Muscle layer of colon (tissue), 2 donors: ENCODE data around the gene TULP4.

Source experiments
- H3K27ac ChIP-seq: one replicate; pipeline ENCODE4 v1.7.0; 2013; ENCODE audit warnings: low read depth, mild to moderate bottlenecking, low read length, moderate library complexity
- H3K27me3 ChIP-seq, 2 donors: one replicate each; pipeline ENCODE4 v1.7.0; 2013; ENCODE audit warnings: low read length in 2 of 2, mild to moderate bottlenecking in 2 of 2; ENCODE audit not compliant: insufficient read depth in 2 of 2, control insufficient read depth in 1 of 2
- H3K36me3 ChIP-seq: one replicate; pipeline ENCODE4 v1.7.0; 2013; ENCODE audit warnings: mild to moderate bottlenecking, low read length; ENCODE audit not compliant: insufficient read depth
- H3K4me1 ChIP-seq: one replicate; pipeline ENCODE4 v1.7.0; 2013; ENCODE audit warnings: mild to moderate bottlenecking, low read length; ENCODE audit not compliant: insufficient read depth
- H3K4me3 ChIP-seq, 2 donors: one replicate each; pipeline ENCODE4 v1.7.0; 2013; ENCODE audit warnings: low read length in 2 of 2, low read depth in 1 of 2, mild to moderate bottlenecking in 1 of 2, moderate library complexity in 1 of 2
- H3K9ac ChIP-seq: one replicate; pipeline ENCODE4 v1.7.0; 2013; ENCODE audit warnings: low read length
- H3K9me3 ChIP-seq: one replicate; pipeline ENCODE4 v1.7.0; 2013; ENCODE audit warnings: mild to moderate bottlenecking, low read length
- donor health status: abdominal sarcoma.
- donor health status: Adenocarcinoma of cecum.

The TULP4 gene

GRCh38 chr6:158528826-158529225 is 216.6 kb downstream of the TULP4 start:
- no peak overlapping the region for H3K4me3 ChIP-seq
- no peak overlapping the region for H3K27ac ChIP-seq
- no peaks in the 10 kb centered on the region for H3K9me3 ChIP-seq
- H3K4me1 ChIP-seq: no peaks in the 10 kb centered on the region
- H3K9ac ChIP-seq: no peak overlapping the region
- H3K36me3 ChIP-seq: no peaks in the 10 kb centered on the region
- H3K27me3 ChIP-seq: peaks cover 0 to 9% of the 10 kb centered on the region in 2 donors

- no peak overlapping the region for H3K4me3 ChIP-seq
- peaks cover 0 to 9% of the 10 kb centered on the region in 2 donors for H3K27me3 ChIP-seq
These were observed 217.4 kb downstream of the TULP4 start for GRCh38 chr6:158529629-158530028.

GRCh38 chr6:158531566-158531965 is 219.3 kb downstream of the TULP4 start:
- Histone ChIP-seq H3K9ac (no peak overlapping the region), H3K4me3 (no peak overlapping the region), H3K27me3 (peaks cover 0 to 13% of the 10 kb centered on the region in 2 donors), H3K4me1 (no peaks in the 10 kb centered on the region), H3K9me3 (no peaks in the 10 kb centered on the region), H3K27ac (no peak overlapping the region), H3K36me3 (no peaks in the 10 kb centered on the region)

More at GRCh38 chr6:158529629-158530028, 217.4 kb downstream of the TULP4 start:
- Histone ChIP-seq H3K9me3 (no peaks in the 10 kb centered on the region), H3K36me3 (no peaks in the 10 kb centered on the region), H3K27ac (no peak overlapping the region), H3K4me1 (no peaks in the 10 kb centered on the region), H3K9ac (no peak overlapping the region)

GRCh38 chr6:158531970-158532369 is 219.7 kb downstream of the TULP4 start:
- Histone ChIP-seq H3K4me3 (no peak overlapping the region), H3K27ac (no peak overlapping the region), H3K4me1 (no peaks in the 10 kb centered on the region), H3K36me3 (no peaks in the 10 kb centered on the region), H3K27me3 (peaks cover 0 to 16% of the 10 kb centered on the region in 2 donors), H3K9ac (no peak overlapping the region), H3K9me3 (no peaks in the 10 kb centered on the region)

GRCh38 chr6:158536084-158536890 is 224.0 kb downstream of the TULP4 start:
- Histone ChIP-seq H3K4me3 (peak overlapping the region in 1 of 2 donors; percentile 38), H3K36me3 (no peaks in the 10 kb centered on the region), H3K27me3 (peaks cover 8 to 35% of the 10 kb centered on the region in 2 donors), H3K9me3 (no peaks in the 10 kb centered on the region), H3K4me1 (no peaks in the 10 kb centered on the region), H3K9ac (no peak overlapping the region), H3K27ac (no peak overlapping the region)

- no peaks in the 10 kb centered on the region for H3K36me3 ChIP-seq
- no peaks in the 10 kb centered on the region for H3K9me3 ChIP-seq
- H3K9ac ChIP-seq: no peak overlapping the region
- H3K4me3 ChIP-seq: peak overlapping the region in 1 of 2 donors; percentile 38
- peaks cover 8 to 35% of the 10 kb centered on the region in 2 donors for H3K27me3 ChIP-seq
- no peak overlapping the region for H3K27ac ChIP-seq
- no peaks in the 10 kb centered on the region for H3K4me1 ChIP-seq
These were observed 224.9 kb downstream of the TULP4 start for GRCh38 chr6:158536891-158537798.

- no peaks in the 10 kb centered on the region for H3K4me1 ChIP-seq
- H3K27ac ChIP-seq: no peak overlapping the region
These were observed 226.5 kb downstream of the TULP4 start for GRCh38 chr6:158538741-158539140.

GRCh38 chr6:158539413-158539812 is 227.1 kb downstream of the TULP4 start:
- peaks cover 8 to 35% of the 10 kb centered on the region in 2 donors for H3K27me3 ChIP-seq
- H3K27ac ChIP-seq: no peak overlapping the region

More at GRCh38 chr6:158538741-158539140, 226.5 kb downstream of the TULP4 start:
- H3K9ac ChIP-seq: no peak overlapping the region
- H3K4me3 ChIP-seq: no peak overlapping the region
- H3K9me3 ChIP-seq: no peaks in the 10 kb centered on the region
- no peaks in the 10 kb centered on the region for H3K36me3 ChIP-seq
- peaks cover 8 to 35% of the 10 kb centered on the region in 2 donors for H3K27me3 ChIP-seq

GRCh38 chr6:158539881-158540280 is 227.6 kb downstream of the TULP4 start:
- peaks cover 8 to 35% of the 10 kb centered on the region in 2 donors for H3K27me3 ChIP-seq

More at GRCh38 chr6:158539413-158539812, 227.1 kb downstream of the TULP4 start:
- H3K4me1 ChIP-seq: no peaks in the 10 kb centered on the region
- no peak overlapping the region for H3K9ac ChIP-seq
- H3K36me3 ChIP-seq: no peaks in the 10 kb centered on the region
- H3K4me3 ChIP-seq: no peak overlapping the region
- no peaks in the 10 kb centered on the region for H3K9me3 ChIP-seq

GRCh38 chr6:158543606-158544185 is 231.4 kb downstream of the TULP4 start:
- no peaks in the 10 kb centered on the region for H3K36me3 ChIP-seq
- H3K4me3 ChIP-seq: no peak overlapping the region
- H3K9me3 ChIP-seq: no peaks in the 10 kb centered on the region
- no peak overlapping the region for H3K9ac ChIP-seq
- no peaks in the 10 kb centered on the region for H3K4me1 ChIP-seq
- peaks cover 0 to 2% of the 10 kb centered on the region in 2 donors for H3K27me3 ChIP-seq
- no peak overlapping the region for H3K27ac ChIP-seq

More at GRCh38 chr6:158539881-158540280, 227.6 kb downstream of the TULP4 start:
- no peaks in the 10 kb centered on the region for H3K36me3 ChIP-seq
- H3K9ac ChIP-seq: no peak overlapping the region
- no peaks in the 10 kb centered on the region for H3K9me3 ChIP-seq
- H3K27ac ChIP-seq: no peak overlapping the region
- no peaks in the 10 kb centered on the region for H3K4me1 ChIP-seq
- no peak overlapping the region for H3K4me3 ChIP-seq

- H3K9me3 ChIP-seq: no peaks in the 10 kb centered on the region
- no peak overlapping the region for H3K27ac ChIP-seq
- no peak overlapping the region for H3K4me3 ChIP-seq
- no peaks in the 10 kb centered on the region for H3K36me3 ChIP-seq
- no peaks in the 10 kb centered on the region for H3K4me1 ChIP-seq
- H3K9ac ChIP-seq: no peak overlapping the region
- H3K27me3 ChIP-seq: no peaks in the 10 kb centered on the region
These were observed 232.2 kb downstream of the TULP4 start for GRCh38 chr6:158544428-158544827.
